HG02759 (cell line): Measurements from ENCODE around the gene FHDC1.

Experiments used
- ATAC-seq: cut with Tn5 transposase; IDR thresholded peaks from one replicate; pipeline ENCODE4 v1.9.1; 2021; ENCODE audit warnings: mild to moderate bottlenecking, moderate library complexity; ENCODE audit not compliant: unreplicated experiment

The FHDC1 gene

GRCh38 chr4:152976212-152976761, 40.2 kb downstream of the FHDC1 start:
- ATAC-seq, result no peak

GRCh38 chr4:152979731-152980330, 43.7 kb downstream of the FHDC1 start:
- no peak for ATAC-seq

- ATAC-seq, result no peak
Measured at GRCh38 chr4:152981278-152981677, 45.2 kb downstream of the FHDC1 start.

GRCh38 chr4:152981842-152982241, 45.7 kb downstream of the FHDC1 start:
- ATAC-seq, result no peak

DNA sequence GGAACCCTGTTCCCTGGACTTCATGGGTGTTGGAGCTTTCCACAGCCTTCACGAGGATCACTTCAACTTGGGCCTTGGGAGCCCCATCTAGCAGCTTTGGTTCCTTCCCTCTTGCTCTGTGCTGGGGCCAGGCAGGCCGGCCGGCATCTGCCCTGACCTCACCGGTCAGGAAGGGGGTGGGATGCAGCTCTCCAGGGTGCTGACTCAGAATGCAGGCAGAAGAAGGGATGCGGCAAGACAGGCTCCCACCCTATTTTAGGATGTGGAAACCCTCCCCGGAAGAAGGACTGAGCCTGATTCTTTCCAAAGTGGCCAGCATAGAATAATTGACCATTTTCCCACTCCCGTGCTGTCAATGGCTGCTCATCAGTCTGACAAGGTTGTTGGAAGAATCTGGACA, 47.1 kb downstream of the FHDC1 start:
- no peak for ATAC-seq

- ATAC-seq, result no peak
Measured at GRCh38 chr4:152983774-152984411, 47.8 kb downstream of the FHDC1 start.

DNA sequence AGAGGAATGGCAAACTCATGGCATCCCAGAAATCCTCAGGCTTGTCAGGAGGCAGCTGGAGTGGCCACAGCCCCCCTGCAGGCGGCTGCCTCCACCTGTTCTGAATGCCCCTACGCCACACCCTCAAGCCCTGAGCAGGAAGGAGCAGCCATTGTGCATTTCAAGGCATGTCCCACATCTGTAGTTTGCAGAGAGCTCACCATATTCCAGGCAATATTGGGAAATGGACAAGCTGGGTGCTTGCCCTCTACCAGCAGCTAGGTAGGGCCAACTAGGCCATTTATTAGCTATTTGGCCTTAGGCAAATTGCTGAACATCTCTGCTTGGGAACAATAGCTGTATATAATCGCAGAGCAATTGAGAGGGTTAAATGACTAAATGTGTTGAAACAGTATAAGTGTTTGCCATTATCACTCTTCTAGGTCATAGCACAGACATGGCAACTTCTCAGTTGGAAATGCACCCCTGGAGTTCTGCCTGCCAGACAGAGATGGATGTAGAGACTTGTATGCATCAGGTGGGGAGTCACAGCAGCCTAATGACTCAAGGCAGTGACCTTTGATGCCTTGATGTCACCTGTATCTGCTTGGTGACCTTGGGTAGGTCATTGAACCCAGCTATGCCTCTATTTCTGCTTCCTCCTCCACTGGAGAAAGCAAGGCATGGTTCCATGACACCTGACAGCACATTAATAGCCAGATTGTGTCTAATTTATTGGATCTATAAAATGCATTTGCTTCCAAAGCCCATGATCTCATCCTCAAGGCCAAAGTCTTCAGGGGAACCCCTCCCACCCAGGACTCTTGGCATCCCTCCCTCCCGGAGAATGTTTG, 52.8 kb downstream of the FHDC1 start:
- ATAC-seq, result no peak

- ATAC-seq, result no peak
Measured at GRCh38 chr4:152989554-152989970, 53.4 kb downstream of the FHDC1 start.

GRCh38 chr4:152990471-152991131, 54.5 kb downstream of the FHDC1 start:
- no peak for ATAC-seq

GRCh38 chr4:152991398-152991797, 55.3 kb downstream of the FHDC1 start:
- no peak for ATAC-seq

GRCh38 chr4:152992027-152992426, 55.9 kb downstream of the FHDC1 start:
- ATAC-seq, result no peak

DNA sequence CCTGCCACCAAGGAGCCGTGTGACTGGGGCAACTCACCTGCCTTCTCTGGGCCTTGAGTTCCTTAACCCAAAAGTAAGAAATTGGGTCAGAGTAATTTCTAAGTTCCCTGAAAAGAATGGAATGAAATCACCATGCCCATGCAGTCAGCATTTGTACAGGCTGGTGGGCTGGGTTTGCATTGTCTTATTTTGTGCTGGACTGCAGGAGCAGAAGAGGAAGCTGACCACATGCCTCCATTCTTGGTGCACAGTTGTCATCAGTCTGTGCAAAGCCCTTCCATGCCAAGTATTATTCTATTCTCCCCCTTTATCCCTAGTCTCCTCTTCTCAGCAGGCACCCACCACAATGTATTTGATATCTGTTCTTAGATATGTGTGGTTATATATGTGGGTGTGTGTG, 56.3 kb downstream of the FHDC1 start:
- ATAC-seq, result no peak

DNA sequence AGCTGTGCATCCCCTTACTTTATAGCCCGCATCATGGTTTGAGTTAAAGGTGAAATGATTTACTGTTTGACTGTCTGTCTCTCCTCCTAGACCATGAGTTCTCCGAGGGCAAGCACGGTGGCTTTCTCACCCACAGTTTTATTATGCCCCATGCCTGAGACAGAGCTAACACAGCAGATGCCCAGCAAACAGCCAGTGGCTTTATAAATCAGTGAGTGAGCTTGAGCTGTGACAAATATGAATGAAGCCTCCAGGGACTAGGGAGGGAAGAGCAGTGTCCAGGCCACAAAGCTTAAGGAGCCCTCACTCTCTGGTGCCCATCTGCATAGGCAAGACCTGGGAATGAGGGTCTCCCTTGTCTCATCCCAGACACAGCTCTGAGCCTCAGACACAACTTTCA, 57.9 kb downstream of the FHDC1 start:
- no peak for ATAC-seq

- ATAC-seq, result no peak
Measured at GRCh38 chr4:152996111-152996571, 60.0 kb downstream of the FHDC1 start.

DNA sequence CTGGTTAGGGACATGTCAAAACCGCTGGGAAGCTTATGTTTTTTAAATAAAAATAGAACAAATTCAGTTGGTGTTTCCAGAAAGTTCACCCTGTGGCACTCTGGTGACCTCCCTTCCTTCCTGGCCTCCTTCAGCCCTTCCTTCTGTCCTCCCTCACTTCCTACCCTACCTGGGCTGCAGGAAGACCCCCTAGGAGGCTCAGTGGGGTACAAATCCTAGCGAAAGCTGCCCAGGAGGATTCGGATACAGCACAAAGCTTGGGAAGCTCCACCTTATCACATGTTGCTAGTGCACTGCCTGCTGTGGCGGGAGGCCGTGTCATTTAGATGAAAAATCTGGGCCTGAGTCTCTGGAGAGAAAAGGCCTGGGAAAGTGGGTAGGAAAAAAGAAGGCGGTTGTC, 60.5 kb downstream of the FHDC1 start:
- no peak for ATAC-seq

DNA sequence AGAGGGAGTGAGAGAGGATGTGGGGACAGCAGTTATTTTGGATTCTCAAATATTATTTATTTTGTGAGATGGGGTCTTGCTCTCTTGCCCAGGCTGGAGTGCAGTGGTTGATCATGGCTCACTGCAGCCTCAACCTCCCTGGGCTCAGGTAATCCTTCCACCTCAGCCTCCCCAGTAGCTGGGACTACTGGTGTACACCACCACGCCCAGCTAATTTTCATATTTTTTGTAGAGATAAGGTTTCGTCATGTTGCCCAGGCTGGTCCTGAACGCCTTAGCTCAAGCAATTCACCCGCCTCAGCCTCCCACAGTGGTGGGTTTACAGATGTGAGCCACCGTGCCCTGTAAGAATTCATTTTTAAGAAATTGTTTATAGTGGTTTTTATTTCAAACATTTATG, 61.2 kb downstream of the FHDC1 start:
- no peak for ATAC-seq

- ATAC-seq, result no peak
Measured at GRCh38 chr4:152997771-152998487, 61.8 kb downstream of the FHDC1 start.

DNA sequence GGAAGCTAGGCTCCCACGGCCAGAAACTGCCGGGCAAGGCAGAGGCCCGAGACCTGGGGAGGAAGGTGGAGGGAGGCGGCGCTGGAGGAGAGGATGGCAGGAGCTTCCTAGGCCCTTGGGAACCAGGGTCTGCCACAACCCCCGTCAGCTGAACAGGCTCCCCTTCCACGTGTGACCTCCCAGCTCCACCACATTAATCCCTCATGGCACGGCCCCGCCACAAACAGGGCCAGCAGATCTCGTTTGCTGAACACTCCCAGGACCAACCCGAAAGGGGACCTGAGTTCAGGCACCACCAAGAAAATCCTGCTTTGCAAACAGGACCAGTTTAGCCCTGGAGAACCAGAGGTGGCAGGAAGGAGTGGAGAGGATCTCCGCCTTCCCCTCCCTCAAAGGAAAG, 62.7 kb downstream of the FHDC1 start:
- ATAC-seq, result no peak

- ATAC-seq, result no peak
Measured at GRCh38 chr4:152999346-153000075, 63.4 kb downstream of the FHDC1 start.

GRCh38 chr4:153000076-153000420, 63.9 kb downstream of the FHDC1 start:
- no peak for ATAC-seq
